Retinal pigment epithelial cell (primary cell): ENCODE data around the gene MTO1.

Experiments
- DNase-seq: peaks from one replicate; pipeline ENCODE4 v3.0.0-alpha.2; 2010; ENCODE audit warnings: low read depth
- H3K4me3 ChIP-seq: 2 replicates; pipeline ENCODE4 v1.5.1; 2011; ENCODE audit warnings: mild to moderate bottlenecking, low read length, control low read depth, moderate library complexity
- CTCF ChIP-seq: conservative IDR thresholded peaks from 2 replicates; pipeline ENCODE4 v1.5.1; 2011; ENCODE audit warnings: low read depth, low read length, control low read depth, inconsistent platforms

Gene MTO1

GRCh38 chr6:73461537-73462350 is at the start of gene MTO1:
Gene MTO1 (plus strand): TSS chr6:73461737. CDS start chr6:73461855, 118 bp downstream.
- peak within 1 kb of the TSS; percentile 98 for H3K4me3 ChIP-seq
- peak; percentile 66 for DNase-seq
- no peak for TF ChIP-seq CTCF

- no peak overlapping the region for H3K4me3 ChIP-seq
- no peak for TF ChIP-seq CTCF
- DNase-seq, result no peak
These were observed 48.4 kb upstream of the MTO1 start for GRCh38 chr6:73413102-73413501.

- no peak for DNase-seq
- H3K4me3 ChIP-seq, result no peak overlapping the region
- TF ChIP-seq CTCF, result no peak
These were observed 43.3 kb upstream of the MTO1 start for GRCh38 chr6:73418081-73418741.

- DNase-seq, result no peak
- no peak overlapping the region for H3K4me3 ChIP-seq
- no peak for TF ChIP-seq CTCF
These were observed 40.0 kb upstream of the MTO1 start for GRCh38 chr6:73421534-73421933.

- no peak for DNase-seq
- no peak overlapping the region for H3K4me3 ChIP-seq
- TF ChIP-seq CTCF, result no peak
These were observed 26.3 kb upstream of the MTO1 start for GRCh38 chr6:73435236-73435635.

GRCh38 chr6:73443555-73443954 is 18.0 kb upstream of the MTO1 start:
- DNase-seq, result no peak
- TF ChIP-seq CTCF, result no peak
- no peak overlapping the region for H3K4me3 ChIP-seq
